CD1c-positive myeloid dendritic cell (primary cell): Measurements from ENCODE around the gene CR2.
"Not testable (repeated sequence)": the region's sequence is repeated elsewhere in the genome, so short reads cannot be mapped to it uniquely, and the experiment has no call there.

Experiments
- DNase-seq: peaks from one replicate; pipeline ENCODE4 v3.0.0-alpha.2; 2016; ENCODE audit errors: extremely low spot score

CR2 gene

GRCh38 chr1:207504438-207504837, 50.3 kb downstream of the CR2 start:
- no peak for DNase-seq

- no peak for DNase-seq
These were observed 56.3 kb downstream of the CR2 start for GRCh38 chr1:207510444-207510843.

- DNase-seq: no peak
These were observed 60.8 kb downstream of the CR2 start for GRCh38 chr1:207514890-207515289.

- DNase-seq: no peak
These were observed 62.6 kb downstream of the CR2 start for GRCh38 chr1:207516729-207517128.

GRCh38 chr1:207518608-207519236, 64.6 kb downstream of the CR2 start:
- no peak for DNase-seq

GRCh38 chr1:207519505-207520399, 65.6 kb downstream of the CR2 start:
- DNase-seq: no peak

- DNase-seq: not testable (repeated sequence)
These were observed 66.5 kb downstream of the CR2 start for GRCh38 chr1:207520400-207521345.

- DNase-seq: not testable (repeated sequence)
These were observed 71.1 kb downstream of the CR2 start for GRCh38 chr1:207525239-207525638.

GRCh38 chr1:207528401-207528800, 74.3 kb downstream of the CR2 start:
- not testable (repeated sequence) for DNase-seq

GRCh38 chr1:207536263-207536662, 82.1 kb downstream of the CR2 start:
- not testable (repeated sequence) for DNase-seq
